Suprapubic skin (tissue), 3 donors: ENCODE data around the gene RBMS1.

Source experiments
- CTCF ChIP-seq, 2 donors: fragments of 200-600 bp in 1 of 2; fragments of 450-650 bp in 1 of 2; sonication (generic) in 1 of 2; IDR thresholded peaks; one replicate each; pipeline ENCODE4 v1.5.1; 2016 to 2019; ENCODE audit warnings: antibody characterized with exemption in 2 of 2, mild to moderate bottlenecking in 1 of 2, moderate library complexity in 1 of 2
- EP300 ChIP-seq: sonication (generic); formaldehyde crosslinking; IDR thresholded peaks from one replicate; pipeline ENCODE4 v1.6.1; 2017; ENCODE audit warnings: antibody characterized with exemption
- POLR2A ChIP-seq, 2 donors: fragments of 450-650 bp; IDR thresholded peaks; one replicate each; pipeline ENCODE4 v1.6.1; 2017; ENCODE audit warnings: antibody characterized with exemption in 2 of 2, mild to moderate bottlenecking in 2 of 2, moderate library complexity in 2 of 2

- TF ChIP-seq CTCF (IDR thresholded peaks at IDR 0.05) (no peak), POLR2A (IDR thresholded peaks at IDR 0.05) (no peak), EP300 (no peak)
These were observed 198.7 kb downstream of the RBMS1 start for GRCh38 chr2:160294889-160295288.
